ENCODE data around the gene GH1.
"Not testable (repeated sequence)": the region's sequence is repeated elsewhere in the genome, so short reads cannot be mapped to it uniquely, and the experiment has no call there.

The GH1 gene

DNA sequence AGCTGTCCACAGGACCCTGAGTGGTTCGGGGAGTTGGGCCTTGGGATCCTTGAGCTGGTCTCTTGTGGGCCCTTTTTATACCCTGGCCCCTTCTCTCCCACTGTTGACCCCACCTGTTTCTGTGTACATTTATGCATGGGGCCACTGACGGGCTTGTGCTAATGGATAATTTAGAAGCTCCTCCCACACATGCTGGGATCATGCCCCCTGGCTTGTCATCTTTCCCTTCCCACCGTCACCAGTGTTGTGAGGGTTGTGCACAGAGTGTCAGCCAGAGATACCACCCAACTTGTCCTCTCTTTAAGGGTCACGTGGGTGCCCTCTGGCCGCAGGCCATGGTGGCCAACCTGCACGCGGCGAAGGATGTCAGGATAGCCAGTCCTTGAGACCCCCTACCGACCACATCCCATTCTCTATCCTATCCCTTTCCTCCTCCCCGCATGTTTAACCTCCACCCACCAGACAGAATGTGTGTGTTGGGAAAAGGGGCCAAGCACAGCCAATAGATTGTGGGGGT is at the start of gene GH1:
Gene GH1, minus strand, starts transcription at position 51 of the 517 bp plus-strand sequence. CDS start 63 bp downstream, outside the sequence.
- not testable (repeated sequence) for DNase-seq

DNA sequence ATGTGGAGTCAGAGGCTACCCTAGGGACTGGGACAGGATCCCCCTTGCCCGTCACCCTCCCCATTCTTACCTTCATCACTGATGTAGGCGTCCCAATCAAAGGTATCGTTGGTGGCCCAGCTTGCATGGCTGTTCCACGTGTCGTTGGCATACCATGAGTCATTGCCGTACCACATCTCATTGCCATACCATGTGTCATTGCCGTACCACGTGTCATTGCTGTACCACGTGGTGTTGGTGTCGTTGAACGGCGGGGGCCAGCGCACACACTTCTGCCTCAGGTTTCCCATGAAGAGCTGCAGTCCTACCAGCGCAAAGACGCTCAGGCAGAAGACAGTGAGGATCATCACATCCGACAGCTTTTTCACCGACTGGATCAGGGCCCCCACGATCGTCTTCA is 49.3 kb upstream of the GH1 start:
- DNase-seq: no peak

DNA sequence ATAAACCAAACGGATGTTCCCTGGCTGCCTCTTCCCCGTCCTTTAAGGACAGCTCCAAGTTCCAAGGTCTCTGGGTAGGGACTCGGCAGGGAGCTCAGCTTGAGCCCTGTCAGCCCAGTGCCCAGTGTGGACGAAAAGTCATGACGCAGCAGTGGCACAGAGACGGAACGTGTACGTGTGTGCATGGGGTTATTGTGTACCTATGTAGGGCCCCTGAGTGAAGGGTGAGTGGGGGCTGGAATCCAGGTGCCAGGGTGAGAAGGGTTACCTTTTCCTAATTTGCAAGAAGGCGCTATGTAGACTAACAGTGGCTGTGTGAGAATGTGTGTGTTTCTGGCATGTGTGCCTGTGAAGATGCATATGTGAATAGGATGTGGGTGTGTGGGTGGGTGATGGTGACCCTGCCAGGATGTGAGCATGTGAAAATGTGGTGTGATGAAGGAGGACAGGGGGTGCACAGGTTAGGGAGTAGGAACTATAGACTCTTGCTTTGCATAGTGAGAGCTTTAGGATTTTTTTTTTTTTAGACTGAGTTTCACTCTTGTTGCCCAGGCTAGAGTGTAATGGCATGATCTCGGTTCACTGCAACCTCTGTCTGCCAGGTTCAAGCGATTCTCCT is 48.1 kb upstream of the GH1 start:
- peak; percentile 37 for DNase-seq

DNA sequence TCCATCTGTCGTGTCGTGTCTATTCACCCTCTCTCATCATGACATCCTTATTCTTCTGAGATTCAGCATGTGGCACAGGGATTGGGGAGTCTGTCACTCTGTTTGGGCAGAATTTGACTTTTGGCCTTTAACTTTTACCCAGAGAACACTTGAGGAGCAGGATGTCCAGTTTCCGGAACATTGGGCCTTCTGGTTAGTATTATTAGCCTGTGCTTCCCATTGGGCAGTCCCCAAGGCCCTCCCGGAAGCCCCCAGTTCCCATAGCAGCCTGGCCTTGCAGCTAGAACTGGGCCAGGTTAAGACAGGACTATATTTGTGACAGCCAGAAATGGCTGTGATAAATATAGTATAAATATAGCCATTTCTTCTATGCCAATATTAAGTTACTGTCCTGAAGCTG is 44.5 kb upstream of the GH1 start:
- no peak for DNase-seq

DNA sequence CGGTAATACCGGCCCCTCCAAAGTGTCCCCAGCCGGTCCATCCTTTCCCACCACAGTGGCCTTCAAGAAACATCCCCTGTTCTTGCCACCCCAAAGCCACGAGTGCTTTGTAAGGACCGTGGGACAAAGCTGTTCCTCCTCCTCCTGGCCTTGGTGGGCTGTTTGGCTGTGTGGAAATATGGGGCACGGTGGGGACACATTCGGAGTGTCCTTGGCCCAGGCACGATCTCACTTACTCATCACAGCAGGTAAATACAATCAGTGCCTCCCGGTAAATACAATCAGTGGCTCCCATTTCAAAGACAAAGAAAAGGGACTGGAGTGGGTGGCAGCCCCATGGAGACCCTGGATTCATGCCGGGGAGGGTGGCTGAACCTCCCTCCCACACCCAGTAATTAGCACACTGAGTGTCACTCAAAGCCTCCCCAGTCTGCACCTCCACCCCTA is 43.7 kb upstream of the GH1 start:
- no peak for DNase-seq

DNA sequence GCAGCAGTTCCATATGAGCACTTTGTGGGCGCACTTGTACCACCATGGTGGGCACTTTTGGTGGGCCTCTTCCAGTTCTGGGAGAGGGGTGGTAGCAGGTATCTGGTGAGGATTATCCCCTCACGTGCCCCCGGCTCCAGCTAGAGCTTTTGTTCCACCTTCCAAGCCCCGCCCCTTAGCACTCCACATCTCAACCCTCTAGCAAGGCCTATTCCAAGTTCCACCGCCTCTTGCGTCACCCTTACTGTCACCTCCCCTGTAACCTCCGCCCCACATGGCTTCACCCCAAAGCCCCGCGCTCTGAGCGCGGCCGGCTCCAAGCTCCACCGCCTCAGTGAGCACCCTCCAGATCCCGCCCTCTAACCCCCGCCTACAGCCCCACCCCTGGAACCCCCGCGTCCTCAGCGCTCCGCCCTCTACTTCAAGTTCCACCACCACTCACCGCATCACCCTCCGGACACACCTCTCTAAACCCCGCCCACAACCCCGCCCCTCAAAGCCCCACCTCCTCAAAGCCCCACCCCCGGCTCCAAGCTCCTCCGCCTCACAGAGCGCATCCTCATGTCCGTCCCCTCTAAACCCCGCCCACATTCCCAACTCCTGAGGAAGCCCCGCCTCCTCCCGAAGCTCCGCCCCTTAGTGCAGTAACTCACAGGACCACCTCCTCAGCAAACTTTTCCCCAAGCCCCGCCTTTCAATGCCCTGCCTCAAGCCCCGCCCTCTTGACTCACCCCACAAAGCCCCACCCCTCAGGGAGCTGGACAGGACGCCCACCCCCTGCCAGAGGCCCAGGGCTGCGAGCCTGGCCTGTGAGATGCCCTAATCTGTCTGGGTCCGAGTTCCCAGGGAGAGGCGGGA is 42.9 kb upstream of the GH1 start:
- DNase-seq: peak; percentile 53

DNA sequence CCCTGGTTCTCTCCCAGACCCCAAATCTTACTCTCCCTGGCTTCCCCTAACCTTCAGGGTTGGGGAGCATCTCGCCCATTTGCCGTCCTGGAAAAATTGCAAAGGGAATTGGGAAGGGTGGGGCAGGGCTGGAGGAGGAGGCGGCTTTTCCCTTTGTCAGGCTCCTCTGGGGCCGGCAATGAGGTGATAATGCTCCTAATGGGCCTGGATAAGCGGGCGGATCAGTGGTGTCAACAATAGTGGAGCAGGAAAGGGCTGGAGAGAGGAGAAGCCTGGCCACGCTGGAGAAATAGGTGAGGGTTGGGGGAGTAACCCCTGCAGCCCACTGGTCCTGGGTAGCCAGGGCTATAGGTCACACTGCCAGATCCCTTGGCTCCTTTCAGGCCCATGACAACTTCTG is 41.8 kb upstream of the GH1 start:
- DNase-seq: no peak

DNA sequence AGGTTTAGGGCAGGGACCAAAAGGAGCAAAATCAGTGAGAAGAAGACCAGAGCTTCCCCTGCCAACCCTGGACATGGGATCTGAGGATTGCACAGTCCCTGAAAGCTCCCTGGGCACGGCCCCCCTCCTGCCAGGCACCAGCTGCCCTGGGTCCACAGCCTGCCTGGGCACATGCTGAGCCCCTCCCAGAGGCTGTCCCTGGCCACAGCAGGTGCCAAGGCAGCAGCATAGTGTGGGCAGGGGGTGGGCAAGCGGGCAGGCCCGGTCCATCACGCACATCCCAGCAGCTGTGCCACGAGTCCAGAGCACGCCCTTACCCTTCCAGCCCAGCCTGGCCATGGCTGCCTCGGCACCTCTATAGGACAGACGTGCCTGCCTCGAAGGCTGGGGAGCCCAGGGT is 41.4 kb upstream of the GH1 start:
- no peak for DNase-seq

DNA sequence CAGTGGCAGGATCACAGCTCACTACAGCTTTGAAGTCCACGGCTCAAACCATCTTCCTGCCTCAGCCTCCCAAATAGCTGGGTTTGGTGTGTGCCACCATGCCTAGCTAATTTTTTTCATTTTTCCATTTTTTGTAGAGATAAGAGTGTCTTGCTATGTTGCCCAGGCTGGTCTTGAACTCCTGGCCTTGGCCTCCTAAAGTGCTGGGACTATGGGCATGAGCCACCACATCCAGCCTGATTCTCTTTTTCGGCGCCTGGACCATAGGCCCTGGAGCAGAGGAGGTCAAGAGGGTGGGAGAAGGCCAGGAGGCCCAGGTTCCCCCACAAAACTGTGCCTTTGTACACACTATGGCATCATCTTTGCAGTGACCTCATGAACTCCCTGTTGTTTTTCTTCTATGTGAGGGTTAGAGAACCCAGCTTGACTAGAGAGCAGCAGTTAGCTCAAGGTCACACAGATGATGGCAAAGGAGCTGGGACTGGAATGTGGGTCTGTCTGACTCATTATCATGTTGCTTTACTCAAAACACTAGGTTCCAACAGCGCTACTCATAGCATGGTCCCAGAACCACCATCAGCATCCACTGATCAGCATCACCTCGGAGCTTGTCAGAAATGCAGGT is 37.8 kb upstream of the GH1 start:
- DNase-seq: no peak

DNA sequence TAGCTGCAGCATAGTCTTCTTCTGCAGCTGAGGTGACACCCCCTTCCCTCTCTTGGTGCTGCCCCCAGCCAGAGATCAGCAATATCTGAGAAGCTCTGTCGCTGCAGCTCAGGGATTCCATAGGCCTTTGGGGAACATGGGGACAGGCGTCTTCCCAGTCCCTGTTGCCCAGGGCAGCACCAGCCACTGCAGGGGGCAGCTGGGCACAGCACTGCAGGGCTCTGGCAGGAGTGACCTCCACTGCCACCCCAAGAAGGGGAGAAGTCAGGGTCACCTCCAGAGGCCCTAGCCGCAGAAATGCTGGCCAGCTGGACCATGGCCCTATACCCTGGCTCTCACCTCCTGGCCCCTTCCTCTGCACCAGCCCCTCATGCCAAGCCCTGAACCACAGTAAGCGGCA is 37.2 kb upstream of the GH1 start:
- DNase-seq: no peak

DNA sequence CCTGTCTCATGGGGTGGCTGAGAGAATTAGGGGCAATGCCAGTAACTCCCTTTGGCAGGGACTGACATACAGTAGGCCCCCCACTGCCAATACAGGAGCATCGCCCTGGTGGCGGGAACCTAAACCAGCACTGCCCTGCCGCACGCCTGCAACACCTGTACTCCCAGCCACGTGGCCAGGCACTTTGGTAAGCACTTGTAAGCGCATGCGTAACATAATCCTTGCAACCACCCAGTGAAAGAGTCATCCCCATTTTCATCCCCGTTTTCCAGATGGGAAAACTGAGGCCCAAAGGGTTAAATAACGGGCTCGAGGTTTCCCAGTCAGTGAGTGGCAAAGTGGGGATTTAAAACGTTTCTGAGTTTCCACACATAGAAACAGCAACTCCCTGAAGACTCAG is 36.6 kb upstream of the GH1 start:
- DNase-seq: no peak

DNA sequence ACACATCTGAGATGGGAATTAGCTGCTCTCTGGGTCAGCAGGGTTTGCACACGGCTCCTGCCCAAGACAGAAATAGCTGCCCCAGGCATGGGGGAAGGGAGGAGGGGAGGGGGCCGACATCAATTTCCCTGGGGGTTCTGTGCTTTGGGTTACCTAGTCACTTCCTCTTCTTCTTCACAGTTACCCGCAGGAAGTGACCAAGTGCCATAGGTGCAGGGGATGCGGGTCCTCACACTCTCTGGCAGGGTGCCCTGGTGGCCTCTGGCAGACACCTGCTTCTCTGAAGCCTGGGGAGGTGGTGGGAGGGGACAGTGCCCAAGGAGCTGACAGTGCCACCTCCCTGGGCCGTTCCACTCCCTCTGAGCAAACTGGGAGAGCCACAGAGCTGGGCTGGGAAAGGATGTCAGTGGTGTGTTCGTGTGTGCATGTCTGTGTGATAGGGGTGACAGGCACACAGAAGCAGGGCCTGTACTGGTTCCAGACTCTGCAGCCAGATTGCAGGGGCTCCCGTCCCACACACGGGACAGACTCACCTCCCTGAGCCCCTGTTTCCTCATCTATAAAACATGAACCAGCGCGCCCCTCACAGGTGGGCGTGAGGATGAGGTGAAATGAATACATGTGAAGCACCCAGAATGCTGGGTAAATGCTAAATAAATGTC is 35.9 kb upstream of the GH1 start:
- peak; percentile 49 for DNase-seq

DNA sequence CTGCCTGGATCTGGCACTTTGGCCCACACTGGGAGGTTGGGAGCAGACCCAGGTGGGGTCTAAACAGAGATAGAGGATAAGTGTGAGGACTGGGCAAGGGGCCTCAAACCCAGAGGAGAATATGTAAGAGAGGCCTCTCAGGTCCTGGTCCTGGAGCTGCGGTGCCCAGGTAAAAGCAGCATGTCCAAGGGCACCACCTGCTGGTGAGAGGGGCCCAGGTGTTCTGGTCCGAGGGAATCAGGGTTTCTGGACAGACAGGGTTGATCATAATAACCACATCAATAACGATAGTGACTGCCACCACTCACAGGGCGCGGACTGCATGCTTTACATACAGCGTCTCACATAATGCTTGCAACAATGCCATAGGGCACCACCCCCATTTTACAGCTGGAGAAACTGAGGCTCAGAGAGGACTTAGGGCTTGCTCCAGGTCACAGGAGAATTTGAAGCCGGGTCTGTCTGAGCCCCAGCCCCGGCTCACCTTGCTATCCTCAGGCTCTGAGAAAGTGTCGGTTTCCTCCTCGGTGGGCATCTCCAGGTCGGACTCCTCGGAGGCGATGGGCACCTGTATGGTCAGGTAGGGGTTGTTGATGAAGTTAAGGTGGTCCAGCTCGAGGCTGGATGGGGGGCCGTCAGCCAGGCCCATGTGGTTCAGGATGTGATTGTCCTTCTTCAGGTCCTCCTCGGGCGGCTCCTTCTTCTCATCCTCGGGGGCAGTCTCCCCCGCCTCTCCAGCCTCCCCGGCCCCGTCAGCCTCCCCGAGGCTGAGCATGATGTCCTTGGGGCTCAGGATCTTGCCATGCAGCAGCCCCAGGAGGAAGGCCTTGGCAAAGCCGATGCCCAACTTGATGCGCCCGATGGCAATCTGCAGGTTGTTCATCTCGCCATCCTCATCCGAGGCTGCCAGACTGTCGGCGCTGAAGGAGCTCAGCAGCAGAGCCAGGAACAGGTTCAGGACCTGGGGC is 32.6 kb upstream of the GH1 start:
- DNase-seq: peak; percentile 51

DNA sequence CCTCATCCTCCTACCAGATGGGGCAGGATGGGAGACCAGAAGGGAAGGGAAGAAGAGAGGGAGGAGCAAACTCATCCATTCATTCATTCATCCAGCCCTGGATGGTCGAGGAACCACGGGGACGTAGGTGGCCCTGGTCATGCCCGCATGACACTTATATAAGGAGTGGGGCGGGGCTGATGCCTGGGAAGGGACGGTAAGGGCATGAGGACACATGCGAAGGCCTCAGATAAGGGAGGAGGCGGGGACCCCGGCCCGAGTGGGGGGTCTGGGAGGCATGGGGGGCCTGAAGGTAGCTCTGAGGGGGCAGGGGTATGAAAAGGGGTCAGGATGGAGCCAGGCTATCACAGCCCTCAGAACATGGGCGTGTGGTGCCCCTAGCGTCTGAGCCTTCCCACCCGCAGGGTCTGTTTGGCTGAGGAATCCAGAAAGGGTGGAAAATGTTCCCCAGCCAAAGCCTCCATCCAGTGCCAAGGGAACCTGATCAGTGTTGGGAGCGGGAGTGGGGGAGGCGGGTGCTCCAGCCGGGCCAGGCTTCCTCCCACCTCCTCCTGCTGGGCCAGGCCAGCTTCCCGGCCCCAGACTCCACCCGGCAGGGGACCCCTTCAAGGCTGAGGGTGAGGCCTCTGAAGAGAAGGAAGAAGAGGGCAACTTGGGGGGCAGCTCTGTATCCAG is 31.1 kb upstream of the GH1 start:
- DNase-seq: no peak

DNA sequence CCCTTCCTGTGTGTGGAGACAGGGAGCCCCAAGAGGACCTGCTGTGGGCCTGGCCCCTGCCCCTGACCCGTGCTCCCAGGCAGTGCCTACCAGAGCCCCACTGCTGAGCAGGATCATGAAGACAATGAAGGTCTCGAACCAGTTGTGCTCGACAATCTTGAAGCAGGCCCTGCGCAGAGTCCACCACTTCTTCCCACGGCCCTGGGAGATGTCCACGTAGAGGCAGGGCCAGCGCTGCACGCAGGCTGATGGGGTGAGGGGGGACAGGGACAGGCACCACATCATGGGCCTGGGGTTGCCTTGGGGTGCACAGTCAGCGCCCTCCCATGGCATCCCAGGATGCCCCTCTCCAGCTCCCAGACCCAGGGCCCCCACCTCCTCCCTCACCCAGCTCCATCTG is 29.9 kb upstream of the GH1 start:
- no peak for DNase-seq

DNA sequence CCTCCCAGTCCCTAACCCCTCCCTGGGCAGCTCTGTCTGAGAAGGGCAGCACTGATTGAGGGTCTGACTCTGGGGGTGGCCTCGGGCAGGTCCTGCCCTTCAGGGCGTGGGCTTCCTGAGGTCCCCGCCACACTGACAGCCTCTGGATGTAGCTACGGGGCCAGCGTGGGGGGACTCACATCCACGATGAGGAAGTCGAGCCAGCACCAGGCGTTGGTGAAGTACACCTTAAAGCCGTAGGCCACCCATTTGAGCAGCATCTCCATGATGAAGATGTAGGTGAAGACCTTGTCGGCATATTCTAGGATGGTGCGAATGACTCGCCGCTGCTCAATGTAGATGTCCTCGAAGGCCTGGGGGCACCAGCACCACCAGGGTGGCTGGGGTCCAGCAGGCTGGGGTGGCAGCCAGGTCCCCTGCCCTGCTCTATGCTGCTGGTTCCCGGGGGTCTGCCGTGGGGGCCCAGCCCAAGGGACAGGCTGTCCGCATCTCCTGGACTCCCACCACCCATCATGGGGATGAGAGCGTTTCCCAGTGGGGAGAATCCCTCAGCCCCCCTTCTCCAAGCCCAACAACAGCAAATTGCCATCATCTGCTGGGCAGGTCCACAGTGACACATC is 29.2 kb upstream of the GH1 start:
- DNase-seq: no peak

DNA sequence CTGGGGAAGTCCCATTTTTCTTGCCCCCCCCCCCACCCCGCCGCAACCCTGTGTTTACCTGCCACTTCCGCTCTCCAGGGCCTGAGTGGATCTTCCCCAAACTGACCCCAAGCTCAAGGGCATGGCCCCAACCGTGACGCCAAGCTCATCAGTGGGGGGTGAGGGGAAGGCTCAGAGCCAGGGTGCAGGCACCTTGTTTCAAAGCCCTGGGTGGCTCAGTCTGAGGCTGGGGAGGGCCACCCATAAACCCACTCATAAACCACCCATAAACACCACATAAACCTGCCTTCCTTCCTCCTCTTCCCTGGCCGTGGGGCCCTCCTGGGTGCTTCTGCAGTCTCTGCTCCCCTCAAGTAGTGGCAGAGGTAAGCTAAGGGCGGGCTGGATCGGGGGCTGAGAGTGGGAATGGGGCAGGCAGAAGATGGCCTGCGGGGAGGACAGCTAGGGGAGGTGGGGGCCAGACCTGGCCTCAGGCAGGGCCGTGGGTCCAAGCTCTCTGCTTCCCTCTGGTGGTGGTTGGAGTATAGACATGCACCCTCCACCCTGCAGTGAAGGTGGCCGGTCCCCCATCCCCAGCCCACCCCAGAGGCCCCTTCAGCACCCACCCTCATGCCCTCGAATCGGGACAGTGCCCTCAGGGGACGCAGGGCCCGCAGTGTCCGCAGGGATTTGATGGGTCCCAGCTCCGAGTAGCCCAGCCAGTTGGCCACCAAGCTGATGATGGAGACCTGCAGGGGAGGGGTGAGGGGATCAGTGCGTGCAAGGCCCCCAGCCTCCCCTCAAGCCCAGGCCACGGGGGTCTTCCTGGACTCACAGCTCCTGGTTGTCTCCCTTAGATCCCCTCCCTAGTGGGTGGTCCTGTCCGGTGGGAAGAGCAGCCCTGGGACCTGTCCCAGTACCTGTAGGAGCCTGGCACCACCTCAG is 28.1 kb upstream of the GH1 start:
- DNase-seq: peak; percentile 68

DNA sequence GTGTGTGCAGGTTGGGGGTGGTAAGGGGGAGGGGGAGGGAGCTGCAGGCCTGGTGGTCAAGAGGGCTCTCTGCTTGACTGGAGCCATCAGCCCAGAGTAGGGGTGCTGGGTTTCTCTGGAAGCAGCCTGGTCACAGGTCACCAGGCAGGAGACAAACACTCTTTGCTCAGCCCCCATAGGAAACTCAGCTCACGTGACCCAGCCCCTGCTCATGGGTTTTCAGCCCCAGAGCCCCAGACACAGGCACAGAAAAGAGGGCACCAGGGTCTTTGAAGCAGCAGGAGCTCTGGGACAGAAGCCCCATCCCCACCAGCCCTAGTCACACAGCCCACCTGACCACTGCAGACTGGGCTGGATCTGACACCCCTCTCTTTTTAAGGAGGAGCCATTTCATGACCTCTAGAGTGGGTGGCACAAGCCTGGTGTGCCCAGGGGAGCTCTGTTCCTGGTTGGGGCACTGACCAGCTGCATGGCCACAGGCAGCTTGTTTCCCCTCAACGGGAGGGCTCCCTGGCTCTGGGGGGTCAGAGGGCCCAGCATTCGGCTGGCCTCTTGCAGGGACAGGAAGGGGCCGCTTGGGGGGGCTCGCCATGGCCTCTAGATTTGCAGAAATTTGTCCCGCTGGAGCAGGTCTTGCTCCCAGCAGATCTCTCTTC is 27.3 kb upstream of the GH1 start:
- DNase-seq: no peak

All from CD4-positive, alpha-beta T cell treated with Interleukin-10 for 1 hour (primary cell).